Fibroblast of pulmonary artery (primary cell): ENCODE results near the gene DMD.
A peak's percentile ranks its signal among the peaks of the same experiment; 100 is the strongest.
"Not testable (repeated sequence)": the region's sequence is repeated elsewhere in the genome, so short reads cannot be mapped to it uniquely, and the experiment has no call there.

Experiments
- DNase-seq: peaks from one replicate; pipeline ENCODE4 v3.0.0-alpha.2; 2010; ENCODE audit warnings: low read depth
- H3K4me3 ChIP-seq: replicated peaks from 2 replicates; pipeline ENCODE4 v1.5.1; 2011; ENCODE audit warnings: low read depth, mild to moderate bottlenecking, control low read depth, low read length, moderate library complexity
- CTCF ChIP-seq: IDR thresholded peaks from 2 replicates; pipeline ENCODE4 v1.5.1; 2011; ENCODE audit warnings: mild to moderate bottlenecking, control low read depth, low read length, inconsistent platforms; ENCODE audit errors: missing control alignments

Gene DMD

GRCh38 chrX:32741910-32742309, 469.4 kb downstream of the DMD start:
- no peak for DNase-seq
- H3K4me3 ChIP-seq, result no peak overlapping the region
- no peak for TF ChIP-seq CTCF

- DNase-seq, result no peak
- no peak for TF ChIP-seq CTCF
- H3K4me3 ChIP-seq, result no peak overlapping the region
Measured at GRCh38 chrX:32708542-32708941, 502.8 kb downstream of the DMD start.

- not testable (repeated sequence) for DNase-seq
Measured at GRCh38 chrX:32705385-32705784, 506.0 kb downstream of the DMD start.

GRCh38 chrX:32687379-32687778, 524.0 kb downstream of the DMD start:
- TF ChIP-seq CTCF, result no peak
- DNase-seq, result no peak
- H3K4me3 ChIP-seq, result no peak overlapping the region

More at GRCh38 chrX:32705385-32705784, 506.0 kb downstream of the DMD start:
- not testable (repeated sequence) for H3K4me3 ChIP-seq

GRCh38 chrX:32678487-32678886, 532.9 kb downstream of the DMD start:
- no peak for TF ChIP-seq CTCF
- no peak for DNase-seq
- no peak overlapping the region for H3K4me3 ChIP-seq

- no peak overlapping the region for H3K4me3 ChIP-seq
- TF ChIP-seq CTCF, result no peak
- DNase-seq, result peak; percentile 5
Measured at GRCh38 chrX:32673193-32673592, 538.2 kb downstream of the DMD start.

GRCh38 chrX:32662516-32662915, 548.8 kb downstream of the DMD start:
- H3K4me3 ChIP-seq, result no peak overlapping the region
- TF ChIP-seq CTCF, result no peak
- DNase-seq, result no peak
